Measurements from ENCODE around the gene NAV1. TPM values are rescaled to one million over a fixed set of nuclear protein-coding genes. Genes with fewer than 3 reads are reported as not detected.

The NAV1 gene
- total and polyA plus RNA-seq, 4 donors, result 43.6 to 96.3 (median 70.6) TPM

DNA sequence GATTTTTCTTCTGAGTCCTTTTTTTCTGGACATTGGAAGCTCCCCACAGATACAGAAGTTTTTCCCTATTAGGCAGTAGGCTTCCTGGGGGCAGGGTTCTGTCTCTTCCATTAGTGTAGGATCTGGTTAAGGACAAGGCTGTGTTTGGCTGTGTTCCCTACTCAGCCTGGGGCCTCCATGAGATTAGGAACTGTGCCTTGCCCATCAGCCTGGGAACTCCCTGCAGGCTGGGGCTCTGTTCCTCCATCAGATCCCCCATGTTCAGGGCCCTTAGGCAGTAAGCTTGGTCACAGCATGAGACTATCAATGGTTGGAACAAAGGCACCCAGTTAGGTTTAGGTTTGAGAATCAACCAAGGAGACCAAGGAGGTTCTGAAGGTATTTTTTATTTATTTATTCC, 22.7 kb downstream of the NAV1 start:
- H3K4me1 ChIP-seq (ENCODE audit: control insufficient read depth, insufficient read depth, low read length), result peaks cover 65% of the 10 kb centered on the region
- no peaks in the 10 kb centered on the region for H3K36me3 ChIP-seq (ENCODE audit: control insufficient read depth, insufficient read depth, low read length)
- H3K4me3 ChIP-seq (ENCODE audit: low read depth, low read length), result no peak overlapping the region
- DNase-seq (ENCODE audit: low read depth in 4 of 6, low spot score in 6 of 6), result no peak
- no peaks in the 10 kb centered on the region for H3K27me3 ChIP-seq (ENCODE audit: control insufficient read depth, insufficient read depth, low read length)
- no peaks in the 10 kb centered on the region for H3K9me3 ChIP-seq (ENCODE audit: control insufficient read depth, insufficient read depth, low read length)
- no peak overlapping the region for H3K27ac ChIP-seq (ENCODE audit: low read depth, low read length)

DNA sequence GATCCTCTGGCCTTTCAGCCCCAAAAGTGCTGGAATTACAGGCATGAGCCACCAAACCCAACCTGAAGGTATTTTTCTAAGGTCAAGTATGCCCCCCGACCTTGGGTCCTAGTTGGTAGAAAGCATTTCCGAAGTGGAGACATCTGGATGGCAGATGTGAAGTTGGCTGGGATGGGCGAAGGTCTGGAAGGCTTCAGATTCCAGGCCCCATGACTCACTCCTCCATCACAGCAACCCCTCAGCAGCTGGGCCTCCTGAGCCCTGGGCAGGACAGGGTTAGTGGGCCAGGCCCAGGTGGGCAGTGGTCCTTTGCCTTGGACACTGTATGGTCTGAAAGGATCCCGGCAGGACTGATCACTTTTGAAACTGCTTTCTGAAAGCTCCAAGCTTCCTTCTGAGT, 23.3 kb downstream of the NAV1 start:
- H3K27me3 ChIP-seq (ENCODE audit: control insufficient read depth, insufficient read depth, low read length), result no peaks in the 10 kb centered on the region
- no peak overlapping the region for H3K27ac ChIP-seq (ENCODE audit: low read depth, low read length)
- no peaks in the 10 kb centered on the region for H3K9me3 ChIP-seq (ENCODE audit: control insufficient read depth, insufficient read depth, low read length)
- H3K36me3 ChIP-seq (ENCODE audit: control insufficient read depth, insufficient read depth, low read length), result no peaks in the 10 kb centered on the region
- no peak for DNase-seq (ENCODE audit: low read depth in 4 of 6, low spot score in 6 of 6)
- WGBS (ENCODE audit: insufficient coverage), result 71% methylated on average over 1 of the region's 4 CpGs
- peaks cover 64% of the 10 kb centered on the region for H3K4me1 ChIP-seq (ENCODE audit: control insufficient read depth, insufficient read depth, low read length)
- no peak overlapping the region for H3K4me3 ChIP-seq (ENCODE audit: low read depth, low read length)

DNA sequence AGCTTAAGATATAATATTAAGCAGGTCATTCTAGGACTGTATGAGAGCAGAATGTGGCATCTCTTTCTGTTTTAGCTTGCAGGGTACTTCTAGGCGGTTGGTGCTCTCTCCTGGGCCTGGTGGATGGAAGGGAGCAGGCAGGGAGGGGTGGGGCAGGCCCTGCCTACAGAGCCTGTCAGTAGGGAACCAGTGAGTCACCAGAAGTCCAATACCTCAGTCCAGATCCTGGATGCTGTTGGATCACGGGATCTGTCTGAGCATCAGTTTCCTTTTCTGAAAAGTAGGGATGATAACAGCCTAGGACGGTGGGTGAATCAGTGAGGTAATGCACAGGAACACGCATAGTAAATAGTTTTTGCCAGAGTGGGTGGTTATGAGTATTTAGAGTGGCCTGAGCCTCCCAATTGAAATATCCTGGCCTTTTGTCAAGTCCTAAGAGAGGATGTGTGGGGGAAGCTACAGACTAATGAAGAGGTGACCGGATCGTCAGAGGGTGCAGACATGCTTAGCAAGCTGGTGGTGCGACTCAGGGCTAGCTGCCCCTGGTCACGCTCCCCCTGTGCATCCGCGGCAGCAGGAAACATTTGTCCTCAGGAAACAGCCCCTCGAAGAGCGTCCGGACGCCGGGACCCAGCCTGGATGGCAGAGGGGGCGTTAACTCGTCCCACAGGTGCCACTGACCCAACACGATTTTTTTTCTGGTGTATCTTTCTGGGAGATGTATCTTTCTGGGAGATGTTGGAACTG, 23.9 kb downstream of the NAV1 start:
- H3K27ac ChIP-seq (ENCODE audit: low read depth, low read length), result no peak overlapping the region
- DNase-seq (ENCODE audit: low read depth in 4 of 6, low spot score in 6 of 6), result no peak
- 80% methylated on average over 15 of the region's 18 CpGs for WGBS (ENCODE audit: insufficient coverage)
- H3K27me3 ChIP-seq (ENCODE audit: control insufficient read depth, insufficient read depth, low read length), result no peaks in the 10 kb centered on the region
- H3K9me3 ChIP-seq (ENCODE audit: control insufficient read depth, insufficient read depth, low read length), result no peaks in the 10 kb centered on the region
- peaks cover 69% of the 10 kb centered on the region for H3K4me1 ChIP-seq (ENCODE audit: control insufficient read depth, insufficient read depth, low read length)
- no peaks in the 10 kb centered on the region for H3K36me3 ChIP-seq (ENCODE audit: control insufficient read depth, insufficient read depth, low read length)
- no peak overlapping the region for H3K4me3 ChIP-seq (ENCODE audit: low read depth, low read length)

DNA sequence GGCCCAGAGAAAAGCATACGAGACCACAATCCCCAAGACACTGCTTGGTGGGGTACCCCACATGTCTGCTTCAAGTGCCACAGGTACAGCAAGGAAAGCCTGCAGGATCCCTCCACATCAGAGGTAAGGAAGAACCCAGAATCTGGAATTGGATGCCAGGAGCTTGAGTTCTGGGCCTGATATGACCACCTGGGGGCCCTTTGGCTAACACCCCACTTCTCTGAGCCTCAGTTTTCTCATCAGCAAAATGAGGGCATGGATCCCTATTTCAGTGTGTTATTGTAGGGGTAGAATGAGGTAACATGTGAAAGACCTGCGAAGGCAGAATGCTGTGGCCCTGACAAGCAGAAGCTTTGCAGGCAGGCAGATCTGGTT, 24.5 kb downstream of the NAV1 start:
- DNase-seq (ENCODE audit: low read depth in 4 of 6, low spot score in 6 of 6), result no peak
- no peaks in the 10 kb centered on the region for H3K9me3 ChIP-seq (ENCODE audit: control insufficient read depth, insufficient read depth, low read length)
- peaks cover 74% of the 10 kb centered on the region for H3K4me1 ChIP-seq (ENCODE audit: control insufficient read depth, insufficient read depth, low read length)
- H3K36me3 ChIP-seq (ENCODE audit: control insufficient read depth, insufficient read depth, low read length), result no peaks in the 10 kb centered on the region
- no peaks in the 10 kb centered on the region for H3K27me3 ChIP-seq (ENCODE audit: control insufficient read depth, insufficient read depth, low read length)
- 71% methylated on average over 2 of the region's 2 CpGs for WGBS (ENCODE audit: insufficient coverage)
- H3K4me3 ChIP-seq (ENCODE audit: low read depth, low read length), result no peak overlapping the region
- no peak overlapping the region for H3K27ac ChIP-seq (ENCODE audit: low read depth, low read length)

DNA sequence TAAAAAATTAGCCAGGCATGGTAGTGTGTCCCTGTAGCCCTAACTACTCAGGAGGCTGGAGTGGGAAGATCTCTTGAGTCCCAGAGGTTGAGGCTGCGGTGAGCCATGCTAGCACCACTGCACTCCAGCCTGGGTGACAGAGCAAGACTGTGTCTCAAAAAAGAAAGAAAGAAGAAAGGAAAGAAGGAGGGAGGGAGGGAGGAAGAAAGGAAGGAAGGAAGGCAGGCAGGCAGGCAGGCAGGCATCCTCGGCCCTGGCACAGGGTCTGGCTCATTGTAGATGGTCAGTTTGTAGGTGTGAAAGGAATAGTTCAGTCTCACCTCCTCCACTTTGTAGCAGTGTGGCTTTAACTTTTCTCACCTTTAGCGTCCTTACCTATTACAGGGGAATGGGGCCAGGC, 25.0 kb downstream of the NAV1 start:
- 75% methylated on average over 2 of the region's 3 CpGs for WGBS (ENCODE audit: insufficient coverage)
- Histone ChIP-seq H3K4me3 (ENCODE audit: low read depth, low read length) (no peak overlapping the region), H3K9me3 (ENCODE audit: control insufficient read depth, insufficient read depth, low read length) (no peaks in the 10 kb centered on the region), H3K36me3 (ENCODE audit: control insufficient read depth, insufficient read depth, low read length) (no peaks in the 10 kb centered on the region), H3K27ac (ENCODE audit: low read depth, low read length) (no peak overlapping the region), H3K27me3 (ENCODE audit: control insufficient read depth, insufficient read depth, low read length) (no peaks in the 10 kb centered on the region), H3K4me1 (ENCODE audit: control insufficient read depth, insufficient read depth, low read length) (peaks cover 79% of the 10 kb centered on the region)
- DNase-seq (ENCODE audit: low read depth in 4 of 6, low spot score in 6 of 6), result no peak

DNA sequence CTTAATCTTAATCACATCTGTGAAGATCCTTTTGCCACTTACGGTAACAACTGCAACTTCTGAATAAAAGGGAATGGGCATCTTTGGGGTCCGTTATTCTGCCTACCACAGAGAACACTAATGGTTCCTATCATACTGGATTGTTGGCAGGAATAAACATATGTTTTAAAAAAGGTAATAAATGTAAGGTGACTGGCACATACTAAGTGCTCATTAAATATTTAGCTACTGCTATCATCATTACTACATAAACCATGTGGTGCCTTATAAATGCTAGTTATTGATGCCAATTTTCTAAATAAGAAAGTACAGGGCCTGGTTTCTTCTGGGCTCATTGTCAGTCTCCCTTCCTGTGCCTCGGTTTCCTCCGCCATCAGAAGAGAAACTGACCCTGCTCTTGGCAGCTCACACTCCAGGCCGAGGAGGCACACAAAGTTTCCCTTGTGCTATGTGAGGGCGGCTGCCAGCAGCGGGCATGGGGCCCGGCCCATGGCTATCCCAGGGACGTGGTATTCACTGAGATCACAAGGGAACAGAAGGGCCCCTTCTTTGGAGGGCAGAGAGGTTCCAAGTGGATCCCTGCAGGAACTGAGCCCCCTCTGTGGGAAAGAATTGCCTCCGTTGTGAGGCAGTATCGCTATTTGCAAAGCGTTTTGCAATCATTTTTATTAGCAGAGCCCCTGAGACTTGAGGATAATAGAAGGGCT, 26.2 kb downstream of the NAV1 start:
- no peak overlapping the region for H3K4me3 ChIP-seq (ENCODE audit: low read depth, low read length)

DNA sequence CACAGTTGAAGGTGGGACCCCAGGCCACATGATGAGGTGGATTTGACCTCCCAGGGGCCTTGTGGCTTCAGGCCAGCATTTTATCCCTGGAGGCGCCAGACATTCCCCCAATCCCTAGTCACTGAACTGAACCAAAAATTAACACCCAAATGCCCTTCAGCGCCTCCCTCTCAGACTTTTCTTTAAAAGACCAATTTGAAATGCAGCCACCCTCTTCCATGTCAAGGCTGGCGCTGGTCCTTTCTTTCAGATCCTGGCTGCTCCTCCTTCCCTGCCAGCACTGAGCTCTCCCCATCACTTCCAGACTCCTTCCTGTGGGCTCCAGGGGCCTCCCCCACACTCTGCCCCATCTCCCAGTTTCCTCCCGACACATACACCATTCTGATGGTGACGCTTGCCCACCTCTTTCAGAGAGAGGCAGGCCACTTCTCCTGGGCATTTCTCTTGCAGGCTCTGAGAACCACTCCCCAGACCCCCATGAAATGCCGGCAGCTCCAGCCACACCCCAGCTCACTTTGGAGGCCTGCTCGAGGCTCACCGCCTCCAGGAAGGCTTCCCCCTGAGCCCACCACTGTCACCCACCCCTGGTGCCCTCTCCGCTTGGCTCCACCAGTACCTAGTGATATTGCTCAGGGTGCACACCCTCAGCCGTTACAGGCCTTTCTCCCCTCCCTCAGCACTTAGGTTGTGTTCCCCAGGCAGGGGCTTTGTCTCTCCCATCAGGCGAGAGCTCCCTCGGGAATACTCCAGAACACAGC, 27.0 kb downstream of the NAV1 start:
- Histone ChIP-seq H3K27ac (ENCODE audit: low read depth, low read length) (peak overlapping the region; percentile 92), H3K4me1 (ENCODE audit: control insufficient read depth, insufficient read depth, low read length) (peaks cover 77% of the 10 kb centered on the region), H3K36me3 (ENCODE audit: control insufficient read depth, insufficient read depth, low read length) (no peaks in the 10 kb centered on the region), H3K27me3 (ENCODE audit: control insufficient read depth, insufficient read depth, low read length) (no peaks in the 10 kb centered on the region), H3K9me3 (ENCODE audit: control insufficient read depth, insufficient read depth, low read length) (no peaks in the 10 kb centered on the region), H3K4me3 (ENCODE audit: low read depth, low read length) (no peak overlapping the region)
- DNase-seq (ENCODE audit: low read depth in 4 of 6, low spot score in 6 of 6), result peak in 5 of 6 donors; percentile 61 to 91 (median 65)
- 46% methylated on average over 12 of the region's 12 CpGs for WGBS (ENCODE audit: insufficient coverage)

More for the DNA sequence above, 26.2 kb downstream of the NAV1 start:
- peaks cover 77% of the 10 kb centered on the region for H3K4me1 ChIP-seq (ENCODE audit: control insufficient read depth, insufficient read depth, low read length)
- peak; percentile 66 to 95 (median 79) for DNase-seq (ENCODE audit: low read depth in 4 of 6, low spot score in 6 of 6)
- 15% methylated on average over 8 of the region's 12 CpGs for WGBS (ENCODE audit: insufficient coverage)
- H3K9me3 ChIP-seq (ENCODE audit: control insufficient read depth, insufficient read depth, low read length), result no peaks in the 10 kb centered on the region
- H3K27me3 ChIP-seq (ENCODE audit: control insufficient read depth, insufficient read depth, low read length), result no peaks in the 10 kb centered on the region
- no peaks in the 10 kb centered on the region for H3K36me3 ChIP-seq (ENCODE audit: control insufficient read depth, insufficient read depth, low read length)
- peak overlapping the region; percentile 92 for H3K27ac ChIP-seq (ENCODE audit: low read depth, low read length)

DNA sequence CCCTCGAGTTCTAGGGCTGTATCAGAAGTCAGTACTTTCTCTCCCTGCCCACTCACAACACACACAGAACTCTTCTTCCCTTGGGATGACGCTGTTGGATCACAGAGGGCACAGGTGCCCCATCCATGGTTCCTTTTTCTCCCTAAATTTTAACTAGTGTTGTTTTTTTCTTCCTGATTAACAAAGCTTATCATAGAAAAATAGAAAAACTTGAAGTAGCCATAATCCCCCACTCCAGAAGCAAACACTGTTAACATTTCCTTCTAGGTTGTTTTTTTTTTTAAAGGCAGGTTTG, 27.5 kb downstream of the NAV1 start:
- Histone ChIP-seq H3K36me3 (ENCODE audit: control insufficient read depth, insufficient read depth, low read length) (no peaks in the 10 kb centered on the region), H3K9me3 (ENCODE audit: control insufficient read depth, insufficient read depth, low read length) (no peaks in the 10 kb centered on the region), H3K27me3 (ENCODE audit: control insufficient read depth, insufficient read depth, low read length) (no peaks in the 10 kb centered on the region), H3K4me3 (ENCODE audit: low read depth, low read length) (no peak overlapping the region), H3K4me1 (ENCODE audit: control insufficient read depth, insufficient read depth, low read length) (peaks cover 77% of the 10 kb centered on the region), H3K27ac (ENCODE audit: low read depth, low read length) (peak overlapping the region; percentile 92)
- no peak for DNase-seq (ENCODE audit: low read depth in 4 of 6, low spot score in 6 of 6)
- WGBS (ENCODE audit: insufficient coverage), result 25% methylated on average over 1 of the region's 2 CpGs

DNA sequence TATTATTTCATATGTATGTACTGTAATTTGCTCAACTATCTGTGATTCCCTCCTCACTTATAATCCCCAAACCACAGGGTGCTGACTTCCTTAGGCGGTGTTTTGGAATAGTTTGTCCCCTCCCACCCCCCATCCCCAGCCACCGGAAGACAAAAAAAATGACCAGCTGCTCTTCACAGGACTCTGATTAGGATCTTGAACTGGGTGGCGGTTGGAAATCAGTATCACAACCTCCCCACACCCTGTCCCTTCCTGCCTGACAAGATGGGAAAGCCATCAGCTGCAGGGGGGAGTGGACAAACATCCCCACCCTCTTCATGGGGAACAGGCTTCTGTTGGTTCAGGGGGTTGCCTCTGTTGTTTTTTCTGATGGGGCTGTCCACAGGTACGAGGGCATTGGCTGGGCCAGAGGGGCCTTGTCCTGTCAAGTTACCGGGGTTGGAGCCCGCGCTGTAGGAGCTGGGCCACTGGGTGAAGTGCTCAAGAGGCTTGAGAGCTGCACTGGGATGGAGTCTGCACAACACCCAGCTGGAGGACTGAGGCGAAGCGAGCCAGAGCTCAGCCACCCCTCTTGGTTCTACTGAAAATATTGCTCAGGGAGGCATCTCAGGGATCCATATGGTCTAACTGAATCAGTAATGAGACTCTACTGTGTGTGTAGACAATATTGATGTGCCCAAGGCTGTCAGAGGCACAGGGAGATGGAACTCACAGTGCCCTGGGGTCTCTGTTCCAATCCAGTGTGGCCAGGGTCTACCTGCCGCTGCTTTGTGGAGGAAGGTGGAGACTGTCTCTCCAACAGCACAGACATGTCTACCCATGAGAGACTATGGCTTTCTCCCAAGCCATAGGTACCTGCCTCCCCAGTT, 28.2 kb downstream of the NAV1 start:
- Histone ChIP-seq H3K27ac (ENCODE audit: low read depth, low read length) (no peak overlapping the region), H3K27me3 (ENCODE audit: control insufficient read depth, insufficient read depth, low read length) (no peaks in the 10 kb centered on the region), H3K4me1 (ENCODE audit: control insufficient read depth, insufficient read depth, low read length) (peaks cover 74% of the 10 kb centered on the region), H3K9me3 (ENCODE audit: control insufficient read depth, insufficient read depth, low read length) (no peaks in the 10 kb centered on the region), H3K4me3 (ENCODE audit: low read depth, low read length) (no peak overlapping the region), H3K36me3 (ENCODE audit: control insufficient read depth, insufficient read depth, low read length) (no peaks in the 10 kb centered on the region)
- whole genome bisulfite sequencing (ENCODE audit: insufficient coverage), result 78% methylated on average over 7 of the region's 10 CpGs
- no peak for DNase-seq (ENCODE audit: low read depth in 4 of 6, low spot score in 6 of 6)
